ENCODE results near the gene F12.
"Not testable (repeated sequence)": the region's sequence is repeated elsewhere in the genome, so short reads cannot be mapped to it uniquely, and the experiment has no call there.

F12 gene

GRCh38 chr5:177432143-177432838 lies 22.9 kb upstream of the F12 start:
- no peak for DNase-seq

GRCh38 chr5:177431317-177432142 lies 22.2 kb upstream of the F12 start:
- no peak for DNase-seq

GRCh38 chr5:177430972-177431316 lies 21.6 kb upstream of the F12 start:
- no peak for DNase-seq

- no peak for DNase-seq
Measured at GRCh38 chr5:177430140-177430951, 21.0 kb upstream of the F12 start.

- no peak for DNase-seq
Measured at GRCh38 chr5:177429248-177430040, 20.1 kb upstream of the F12 start.

- DNase-seq = no peak
Measured at GRCh38 chr5:177428574-177429217, 19.3 kb upstream of the F12 start.

GRCh38 chr5:177427919-177428573 lies 18.7 kb upstream of the F12 start:
- DNase-seq = no peak

- DNase-seq = no peak
Measured at GRCh38 chr5:177427211-177427822, 18.0 kb upstream of the F12 start.

GRCh38 chr5:177426566-177427210 lies 17.3 kb upstream of the F12 start, which contains the start of gene GRK6:
Gene GRK6 (plus strand): TSS chr5:177426676. CDS start chr5:177426846, 170 bp downstream.
- peak; percentile 92 for DNase-seq

- DNase-seq = peak; percentile 92
Measured at GRCh38 chr5:177425801-177426565, 16.6 kb upstream of the F12 start.

GRCh38 chr5:177425196-177425800 lies 15.9 kb upstream of the F12 start:
- no peak for DNase-seq

GRCh38 chr5:177423671-177424070 lies 14.3 kb upstream of the F12 start:
- no peak for DNase-seq

GRCh38 chr5:177421062-177421798 lies 11.9 kb upstream of the F12 start:
- DNase-seq = no peak

GRCh38 chr5:177420472-177420871 lies 11.1 kb upstream of the F12 start:
- DNase-seq = not testable (repeated sequence)

- no peak for DNase-seq
Measured at GRCh38 chr5:177419046-177419445, 9.7 kb upstream of the F12 start.

GRCh38 chr5:177417081-177417480 lies 7.7 kb upstream of the F12 start:
- DNase-seq = not testable (repeated sequence)

GRCh38 chr5:177414481-177414880 lies 5.1 kb upstream of the F12 start:
- no peak for DNase-seq

- no peak for DNase-seq
Measured at GRCh38 chr5:177412603-177413233, 3.4 kb upstream of the F12 start.
